Sigmoid colon (tissue), 7 donors: Measurements from ENCODE around the gene CCDC191. TPM values are rescaled to one million over a fixed set of nuclear protein-coding genes. Genes with fewer than 3 reads are reported as not detected.

Source experiments
- DNase-seq: peaks from one replicate; pipeline ENCODE4 v3.0.0-alpha.2; 2019
- H3K27ac ChIP-seq, 4 donors: fragments of 200-600 bp; sonication (generic); one replicate each; pipeline ENCODE4 v1.5.1; 2016 to 2019; ENCODE audit warnings: mild to moderate bottlenecking in 1 of 4
- H3K27me3 ChIP-seq, 3 donors: fragments of 200-600 bp; sonication (generic); one replicate each; pipeline ENCODE4 v1.5.1; 2019; ENCODE audit warnings: mild to moderate bottlenecking in 1 of 3
- H3K36me3 ChIP-seq, 4 donors: fragments of 200-600 bp; sonication (generic); one replicate each; pipeline ENCODE4 v1.5.1; 2016 to 2019
- H3K4me1 ChIP-seq, 4 donors: fragments of 200-600 bp; sonication (generic); one replicate each; pipeline ENCODE4 v1.5.1; 2017 to 2019
- H3K4me3 ChIP-seq, 4 donors: fragments of 200-600 bp; sonication (generic); one replicate each; pipeline ENCODE4 v1.5.1; 2017 to 2019; ENCODE audit warnings: mild to moderate bottlenecking in 2 of 4, moderate library complexity in 1 of 4
- H3K9me3 ChIP-seq, 4 donors: fragments of 200-600 bp in 3 of 4; sonication (generic) in 3 of 4; one replicate each; pipeline versions ENCODE4 v1.5.1 to v1.6.1; 2013 to 2019
- CTCF ChIP-seq, 4 experiments: fragments of 450-650 bp in 3 of 4; fragments of 200-600 bp in 1 of 4; IDR thresholded peaks; one replicate each; pipeline ENCODE4 v1.5.1; 2016 to 2019; ENCODE audit warnings: antibody characterized with exemption in 4 of 4, mild to moderate bottlenecking in 3 of 4, moderate library complexity in 2 of 4
- EP300 ChIP-seq, 4 donors: sonication (generic); formaldehyde crosslinking; IDR thresholded peaks; one replicate each; pipeline ENCODE4 v1.6.1; 2017; ENCODE audit warnings: antibody characterized with exemption in 4 of 4
- POLR2A ChIP-seq, 2 donors: fragments of 450-650 bp; IDR thresholded peaks; one replicate each; pipeline ENCODE4 v1.6.1; 2016; ENCODE audit warnings: antibody characterized with exemption in 2 of 2, mild to moderate bottlenecking in 2 of 2, moderate library complexity in 2 of 2
- POLR2AphosphoS5 ChIP-seq, 4 donors: sonication (generic); formaldehyde crosslinking; IDR thresholded peaks; one replicate each; pipeline ENCODE4 v1.6.1; 2017; ENCODE audit warnings: antibody characterized with exemption in 4 of 4
- WGBS, 2 donors: extraction: QIAGEN DNeasy Blood & Tissue Kit; methylation state at CpG; one replicate each; pipeline ENCODE4 v1.1.7; 2013; 5-methylcytosine and 5-hydroxymethylcytosine counted together
- intact Hi-C: fragments of 100-400 bp; cut with DNase I; formaldehyde crosslinking; loops from one replicate; pipeline ENCODE4 v1.15.1; 2023
- polyA plus RNA-seq, 3 donors: library from polyadenylated mRNA; stranded (reverse); fragments of 200-250 nt; gene quantifications; one replicate each; pipeline ENCODE4 v1.2.3, GENCODE V29; 2013
- total RNA-seq, 4 donors: library from RNA; depleted of rRNA; stranded (reverse); fragments of >200 nt; gene quantifications; one replicate each; pipeline ENCODE4 v1.1.0, GENCODE V29; 2016
- donor health status: healthy with polysubstance abuse.
- donor health status: Bipolar disorder and iron deficiency.
- donor health status: healthy.

Gene CCDC191
- total and polyA plus RNA-seq, 7 donors, result 0.60 to 5.5 (median 3.2) TPM

- Histone ChIP-seq H3K36me3 (no peaks in the 10 kb centered on the region), H3K4me1 (no peaks in the 10 kb centered on the region), H3K4me3 (no peak overlapping the region), H3K27me3 (no peaks in the 10 kb centered on the region), H3K9me3 (no peaks in the 10 kb centered on the region), H3K27ac (no peak overlapping the region)
- DNase-seq, result no peak
- intact Hi-C loops, result no loop called here
- TF ChIP-seq EP300 (IDR thresholded peaks at IDR 0.05) (no peak), CTCF (IDR thresholded peaks at IDR 0.05) (no peak), POLR2A (IDR thresholded peaks at IDR 0.05) (no peak), POLR2AphosphoS5 (IDR thresholded peaks at IDR 0.05) (no peak)
- WGBS, 2 donors, result 63 to 71% methylated on average over 3 of the region's 3 CpGs
Measured at GRCh38 chr3:114095796-114096195, 39.5 kb upstream of the CCDC191 start.

DNA sequence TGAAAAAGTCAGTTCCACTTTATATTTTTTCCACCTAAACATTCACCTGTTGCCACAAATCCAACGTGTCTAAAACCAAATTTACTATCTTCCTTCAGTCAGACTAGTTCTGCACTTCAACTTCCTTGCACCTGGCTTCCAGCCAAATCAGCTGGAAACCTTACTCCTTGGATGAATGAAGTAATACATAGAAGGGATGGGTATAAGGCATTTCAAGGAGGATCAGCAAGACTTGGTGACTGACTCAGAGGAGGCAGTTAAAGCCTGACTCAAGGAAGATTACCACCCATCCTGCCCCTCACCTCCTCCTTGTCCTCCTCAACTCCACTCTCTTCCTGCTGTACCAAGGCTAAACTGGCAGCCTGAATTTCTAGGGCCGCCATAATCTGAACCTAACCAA lies 37.3 kb upstream of the CCDC191 start:
- Histone ChIP-seq H3K4me3 (no peak overlapping the region), H3K4me1 (no peaks in the 10 kb centered on the region), H3K9me3 (no peaks in the 10 kb centered on the region), H3K27ac (no peak overlapping the region), H3K36me3 (no peaks in the 10 kb centered on the region), H3K27me3 (no peaks in the 10 kb centered on the region)
- WGBS, 2 donors, result 44 to 54% methylated on average over 2 of the region's 2 CpGs
- no peak for TF ChIP-seq POLR2AphosphoS5 (IDR thresholded peaks at IDR 0.05)
- TF ChIP-seq CTCF (IDR thresholded peaks at IDR 0.05), result no peak
- TF ChIP-seq EP300 (IDR thresholded peaks at IDR 0.05), result no peak
- TF ChIP-seq POLR2A (IDR thresholded peaks at IDR 0.05), result no peak
- intact Hi-C loops, result no loop called here
- DNase-seq, result peak; percentile 63

GRCh38 chr3:114093016-114093380 lies 36.7 kb upstream of the CCDC191 start:
- WGBS, 2 donors, result 32 to 62% methylated on average over 3 of the region's 3 CpGs
- Histone ChIP-seq H3K27me3 (no peaks in the 10 kb centered on the region), H3K27ac (peak overlapping the region in 1 of 4 donors; percentile 29), H3K4me3 (no peak overlapping the region), H3K36me3 (peaks cover 0 to 2% (median 0%) of the 10 kb centered on the region in 4 donors), H3K4me1 (no peaks in the 10 kb centered on the region), H3K9me3 (no peaks in the 10 kb centered on the region)
- DNase-seq, result no peak
- intact Hi-C loops, result no loop called here
- TF ChIP-seq CTCF (IDR thresholded peaks at IDR 0.05) (no peak), POLR2A (IDR thresholded peaks at IDR 0.05) (no peak), EP300 (IDR thresholded peaks at IDR 0.05) (no peak), POLR2AphosphoS5 (IDR thresholded peaks at IDR 0.05) (no peak)

DNA sequence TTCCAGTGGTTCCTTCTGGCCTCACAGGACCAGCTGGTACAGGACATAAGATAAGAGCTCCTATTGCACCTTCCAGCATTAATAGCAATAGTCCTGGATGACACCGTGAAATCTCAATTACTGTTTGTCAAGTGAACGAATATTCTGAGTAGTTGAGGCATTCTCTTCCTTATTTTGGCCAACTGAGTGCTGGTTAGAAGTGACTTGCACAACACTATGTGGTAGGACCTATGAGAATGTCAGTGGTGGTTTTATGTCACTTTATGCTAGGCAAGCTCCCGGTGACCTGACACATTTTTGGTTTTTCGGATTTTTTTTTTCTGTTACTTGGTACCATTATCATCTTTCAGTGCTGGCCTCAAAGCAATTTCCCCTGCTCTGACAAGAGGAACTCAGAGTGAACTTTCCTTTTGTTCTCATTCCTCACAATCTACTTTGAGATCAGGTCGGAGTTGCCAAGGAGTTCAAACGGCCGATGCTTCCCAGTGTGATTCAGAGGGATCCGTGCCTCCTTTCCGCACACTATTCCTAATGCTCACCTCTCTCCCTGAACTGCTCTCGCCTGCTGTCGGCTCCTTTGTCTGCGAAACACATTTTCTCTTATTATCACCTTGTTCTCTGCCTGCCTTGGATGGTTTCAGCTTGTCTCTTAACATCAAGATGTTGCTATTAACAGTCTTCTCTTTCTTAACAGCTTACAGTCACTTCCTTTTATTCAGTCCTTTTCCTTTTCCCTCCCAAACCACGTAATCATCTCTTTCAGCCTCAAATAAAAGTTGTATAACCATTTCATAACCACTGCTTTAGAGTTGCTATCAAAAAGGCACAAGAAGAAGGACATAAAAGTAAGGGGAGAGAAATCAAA lies 36.1 kb upstream of the CCDC191 start:
- no peaks in the 10 kb centered on the region for H3K27me3 ChIP-seq
- DNase-seq, result no peak
- intact Hi-C loops, result no loop called here
- no peaks in the 10 kb centered on the region for H3K9me3 ChIP-seq
- TF ChIP-seq POLR2A (IDR thresholded peaks at IDR 0.05) (no peak), CTCF (IDR thresholded peaks at IDR 0.05) (no peak), POLR2AphosphoS5 (IDR thresholded peaks at IDR 0.05) (no peak), EP300 (IDR thresholded peaks at IDR 0.05) (no peak)
- H3K27ac ChIP-seq, result peak overlapping the region in 1 of 4 donors; percentile 29
- no peaks in the 10 kb centered on the region for H3K4me1 ChIP-seq
- 51 to 64% methylated on average over 13 of the region's 13 CpGs for WGBS, 2 donors
- no peak overlapping the region for H3K4me3 ChIP-seq
- H3K36me3 ChIP-seq, result peaks cover 0 to 8% (median 2%) of the 10 kb centered on the region in 4 donors
